CD4-positive, alpha-beta T cell treated with Interleukin-6 at 100 ng/mL for 8 hours (primary cell): ENCODE measurements around the gene CCDC157.

Source experiments
- DNase-seq: peaks from one replicate; pipeline ENCODE4 v3.0.0-alpha.2; 2020; ENCODE audit warnings: mixed read lengths, low spot score

The CCDC157 gene

GRCh38 chr22:30357650-30358215, 926 bp downstream of the CCDC157 start:
- no peak for DNase-seq

GRCh38 chr22:30358541-30358940, 1.7 kb downstream of the CCDC157 start:
- no peak for DNase-seq

- DNase-seq, result no peak
Measured at GRCh38 chr22:30361916-30362650, 5.3 kb downstream of the CCDC157 start.

GRCh38 chr22:30362651-30363281, 6.0 kb downstream of the CCDC157 start:
- DNase-seq, result no peak

- no peak for DNase-seq
Measured at GRCh38 chr22:30365891-30366290, 9.1 kb downstream of the CCDC157 start.

GRCh38 chr22:30368420-30368819, 11.6 kb downstream of the CCDC157 start:
- no peak for DNase-seq

- DNase-seq, result no peak
Measured at GRCh38 chr22:30370641-30371230, 13.9 kb downstream of the CCDC157 start.

- DNase-seq, result no peak
Measured at GRCh38 chr22:30371321-30371720, 14.5 kb downstream of the CCDC157 start.

- no peak for DNase-seq
Measured at GRCh38 chr22:30371981-30372380, 15.2 kb downstream of the CCDC157 start.

GRCh38 chr22:30372915-30373314, 16.1 kb downstream of the CCDC157 start:
- DNase-seq, result no peak

- DNase-seq, result no peak
Measured at GRCh38 chr22:30373331-30374325, 16.8 kb downstream of the CCDC157 start.

- DNase-seq, result no peak
Measured at GRCh38 chr22:30375312-30375849, 18.6 kb downstream of the CCDC157 start.

- no peak for DNase-seq
Measured at GRCh38 chr22:30380011-30380410, 23.2 kb downstream of the CCDC157 start.

- DNase-seq, result no peak
Measured at GRCh38 chr22:30381264-30381663, 24.5 kb downstream of the CCDC157 start.

- no peak for DNase-seq
Measured at GRCh38 chr22:30382340-30382739, 25.5 kb downstream of the CCDC157 start.

GRCh38 chr22:30383061-30383460, 26.3 kb downstream of the CCDC157 start:
- DNase-seq, result no peak

- DNase-seq, result no peak
Measured at GRCh38 chr22:30385942-30386341, 29.1 kb downstream of the CCDC157 start.

- no peak for DNase-seq
Measured at GRCh38 chr22:30386608-30386959, 29.8 kb downstream of the CCDC157 start.

GRCh38 chr22:30386960-30387827, 30.4 kb downstream of the CCDC157 start, which contains the start of gene RNF215:
Gene RNF215, minus strand, starts transcription at chr22:30387411. Its CDS starts 98 bp downstream, at chr22:30387313.
- DNase-seq, result peak; percentile 75

GRCh38 chr22:30390974-30391691, 34.3 kb downstream of the CCDC157 start:
- DNase-seq, result peak; percentile 81
